Measurements from ENCODE around the gene USP4. TPM values are rescaled to one million over a fixed set of nuclear protein-coding genes. Genes with fewer than 3 reads are reported as not detected.

USP4 gene
- total and polyA plus RNA-seq, 2 of the 8 experiments (the other 6 are each of a cell fraction or from before 2014, with no cell fraction given) = 16.0 to 27.8 TPM

DNA sequence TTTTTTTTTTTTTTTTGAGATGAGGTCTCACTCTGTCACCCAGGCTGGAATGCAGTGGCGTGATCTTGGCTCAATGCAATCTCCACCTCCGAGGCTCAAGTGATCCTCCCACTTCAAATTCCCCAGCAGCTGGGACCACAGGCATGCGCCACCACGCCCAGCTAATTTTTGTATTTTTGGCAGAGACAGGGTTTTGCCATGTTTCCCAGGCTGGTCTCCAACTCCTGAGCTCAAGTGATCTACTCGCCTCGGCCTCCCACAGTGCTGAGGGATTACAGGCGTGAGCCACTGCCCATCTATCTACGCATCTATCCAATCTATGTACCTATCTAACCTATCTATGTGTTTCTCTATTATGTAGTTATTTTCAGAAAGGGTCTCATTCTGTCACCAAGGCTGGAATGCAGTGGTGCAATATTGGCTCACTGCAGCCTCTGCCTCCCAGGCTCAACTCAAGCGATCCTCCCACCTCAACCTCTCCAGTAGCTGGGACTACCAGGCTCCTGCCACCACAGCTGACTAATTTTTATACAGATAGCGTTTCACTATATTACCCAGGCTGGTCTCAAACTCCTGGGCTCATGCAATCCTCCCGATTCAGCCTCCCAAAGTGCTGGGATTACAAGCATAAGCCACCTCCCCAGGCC is 38.5 kb upstream of the USP4 start:
- Histone ChIP-seq H4K5ac (ENCODE audit: insufficient read length, low read depth, low read length) (no peak overlapping the region), H3K4me1 (replicated peaks in 1 of 4; ENCODE audit: control insufficient read depth in 3 of 4, insufficient read depth in 4 of 4, low read length in 3 of 4) (peaks cover 0 to 2% (median 0%) of the 10 kb centered on the region in 4 experiments; a peak in 1 of 7 replicates), H3K4ac (replicated peaks; ENCODE audit: insufficient read length, low read depth, low read length) (no peak overlapping the region), H3K36me3 (ENCODE audit: control insufficient read depth in 2 of 4, insufficient read depth in 4 of 4, low read length in 3 of 4) (peaks cover 2 to 21% (median 12%) of the 10 kb centered on the region in 4 experiments; a peak in 5 of 8 replicates), H4K8ac (ENCODE audit: extremely low read depth, insufficient read depth, low read length) (no peak overlapping the region), H3K27ac (ENCODE audit: low read depth, low read length) (no peak overlapping the region), H3K14ac (ENCODE audit: insufficient read length) (no peak overlapping the region), H2BK5ac (ENCODE audit: low read depth, low read length) (no peak overlapping the region), H2AFZ (ENCODE audit: low read length) (no peak overlapping the region), H3K4me3 (ENCODE audit: extremely low read depth in 1 of 4, insufficient read depth in 2 of 4, low read depth in 3 of 4, low read length in 4 of 4) (no peak overlapping the region), H3K9ac (replicated peaks in 1 of 4; ENCODE audit: extremely low read depth in 1 of 4, low read depth in 3 of 4, low read length in 3 of 4) (no peak overlapping the region), H3K18ac (ENCODE audit: extremely low read depth, low read length) (no peak overlapping the region), H2BK20ac (ENCODE audit: low read length) (no peak overlapping the region), H4K20me1 (replicated peaks in 1 of 2; ENCODE audit: control insufficient read depth in 1 of 2, insufficient read depth in 2 of 2, low read length in 2 of 2) (peaks cover 5 to 17% of the 10 kb centered on the region in 2 experiments), H3K9me3 (ENCODE audit: insufficient read depth in 2 of 2, low read depth in 1 of 2, low read length in 1 of 2) (no peaks in the 10 kb centered on the region), H2BK15ac (ENCODE audit: low read length) (no peak overlapping the region), H3K23me2 (ENCODE audit: low read depth, low read length) (0 out of 2 replicates have a peak, but pooled peaks cover under 1% of the 10 kb centered on the region), H3K23ac (ENCODE audit: insufficient read length) (no peak overlapping the region), H4K91ac (replicated peaks; ENCODE audit: insufficient read length, low read length) (no peak overlapping the region), H2AK5ac (ENCODE audit: low read depth, low read length) (no peak overlapping the region), H3K4me2 (ENCODE audit: insufficient read depth in 1 of 2, low read depth in 2 of 2, low read length in 2 of 2) (no peak overlapping the region), H2BK120ac (replicated peaks; ENCODE audit: low read depth, low read length) (no peak overlapping the region), H3K79me2 (ENCODE audit: control insufficient read depth in 1 of 2, insufficient read depth in 2 of 2, low read length in 2 of 2) (peaks cover 3 to 71% of the 10 kb centered on the region in 2 experiments), H3K79me1 (ENCODE audit: low read depth, low read length) (peaks cover 2% of the 10 kb centered on the region; the same call in 1 of the 2 replicates), H2BK12ac (ENCODE audit: low read depth, low read length) (no peak overlapping the region), H3K56ac (replicated peaks; ENCODE audit: insufficient read length, low read depth, low read length) (no peak overlapping the region), H3K27me3 (replicated peaks in 1 of 4; ENCODE audit: control insufficient read depth in 3 of 4, extremely low read depth in 1 of 4, insufficient read depth in 3 of 4, low read length in 3 of 4) (no peaks in the 10 kb centered on the region)
- FAIRE-seq = no peak
- CTCF ChIA-PET (ENCODE audit: partially characterized antibody) = interaction anchor here (1.5 kb wide), 1 partner anchor 71 kb away, joined by 4 read pairs; no protein-coding TSS in a partner anchor
- POLR2A ChIA-PET (ENCODE audit: partially characterized antibody) = interaction anchor here (1.2 to 1.6 kb wide), 3 partner anchors 21 to 38 kb away, joined by 3 to 6 read pairs (median 3); partner anchors contain the start of genes RHOA and USP4
- TF ChIP-seq POLR2A (IDR thresholded peaks at IDR 0.05; ENCODE audit: control extremely low read depth in 1 of 2, low read depth in 2 of 2, low read length in 2 of 2) = no peak
- no peak for TF ChIP-seq CHD1 (IDR thresholded peaks at IDR 0.05; ENCODE audit: low read depth, low read length)
- TF ChIP-seq NANOG (IDR thresholded peaks at IDR 0.05; ENCODE audit: insufficient read depth, low read depth, low read length, poor library complexity, severe bottlenecking) = no peak
- TF ChIP-seq CTBP2 (IDR thresholded peaks at IDR 0.05; ENCODE audit: borderline replicate concordance, insufficient read depth, insufficient read length, low read length) = no peak
- TF ChIP-seq, protein P1, sequence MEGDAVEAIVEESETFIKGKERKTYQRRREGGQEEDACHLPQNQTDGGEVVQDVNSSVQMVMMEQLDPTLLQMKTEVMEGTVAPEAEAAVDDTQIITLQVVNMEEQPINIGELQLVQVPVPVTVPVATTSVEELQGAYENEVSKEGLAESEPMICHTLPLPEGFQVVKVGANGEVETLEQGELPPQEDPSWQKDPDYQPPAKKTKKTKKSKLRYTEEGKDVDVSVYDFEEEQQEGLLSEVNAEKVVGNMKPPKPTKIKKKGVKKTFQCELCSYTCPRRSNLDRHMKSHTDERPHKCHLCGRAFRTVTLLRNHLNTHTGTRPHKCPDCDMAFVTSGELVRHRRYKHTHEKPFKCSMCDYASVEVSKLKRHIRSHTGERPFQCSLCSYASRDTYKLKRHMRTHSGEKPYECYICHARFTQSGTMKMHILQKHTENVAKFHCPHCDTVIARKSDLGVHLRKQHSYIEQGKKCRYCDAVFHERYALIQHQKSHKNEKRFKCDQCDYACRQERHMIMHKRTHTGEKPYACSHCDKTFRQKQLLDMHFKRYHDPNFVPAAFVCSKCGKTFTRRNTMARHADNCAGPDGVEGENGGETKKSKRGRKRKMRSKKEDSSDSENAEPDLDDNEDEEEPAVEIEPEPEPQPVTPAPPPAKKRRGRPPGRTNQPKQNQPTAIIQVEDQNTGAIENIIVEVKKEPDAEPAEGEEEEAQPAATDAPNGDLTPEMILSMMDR (IDR thresholded peaks at IDR 0.05; ENCODE audit: control extremely low read depth in 1 of 3, insufficient read depth in 1 of 3, low read depth in 1 of 3, low read length in 3 of 3) = no peak
- TF ChIP-seq TBP (IDR thresholded peaks at IDR 0.05; ENCODE audit: low read depth, low read length) = no peak
- no peak for TF ChIP-seq SAP30 (IDR thresholded peaks at IDR 0.05; ENCODE audit: insufficient read depth, insufficient replicate concordance, low read length)
- DNase-seq (ENCODE audit: low read depth in 1 of 2, low spot score in 2 of 2) = no peak
- WGBS, 2 experiments (ENCODE audit: extremely low coverage in 1 of 2, insufficient coverage in 1 of 2, insufficient read length in 1 of 2, insufficient replicate concordance in 2 of 2, low coverage in 1 of 2, low lambda C conversion rate in 2 of 2, missing lambda C conversion rate in 1 of 2) = 94% methylated on average over 11 of the region's 11 CpGs; no CpG with 5 or more reads in 1 of the 2 experiments
